Adrenal gland (tissue), 19 donors: ENCODE measurements around the gene MIER1. TPM values are rescaled to one million over a fixed set of nuclear protein-coding genes. Genes with fewer than 3 reads are reported as not detected.
A peak's percentile ranks its signal among the peaks of the same experiment; 100 is the strongest.

Experiments used
- DNase-seq, 7 donors: peaks; one replicate each; pipeline ENCODE4 v3.0.0-alpha.2; 2019 to 2020
- H3K27ac ChIP-seq, 5 donors: fragments of 200-600 bp; sonication (generic) in 4 of 5; 1 replicate in 3 of 5; 2 replicates in 2 of 5; pipeline versions ENCODE4 v1.5.1 to v1.8.0; 2016 to 2020; ENCODE audit warnings: mild to moderate bottlenecking in 1 of 5
- H3K27me3 ChIP-seq: fragments of 200-600 bp; 2 replicates; pipeline ENCODE4 v1.8.0; 2021
- H3K36me3 ChIP-seq, 2 donors: fragments of 200-600 bp; replicated peaks in 1 of 2; 1 replicate in 1 of 2; 2 replicates in 1 of 2; pipeline versions ENCODE4 v1.5.1 to v1.8.0; 2018 to 2022
- H3K4me1 ChIP-seq, 2 donors: fragments of 200-600 bp; replicated peaks in 1 of 2; 1 replicate in 1 of 2; 2 replicates in 1 of 2; pipeline versions ENCODE4 v1.5.1 to v1.8.0; 2018 to 2021
- H3K4me3 ChIP-seq, 4 donors: fragments of 200-600 bp; sonication (generic) in 3 of 4; one replicate each; pipeline ENCODE4 v1.5.1; 2016 to 2018
- H3K9me3 ChIP-seq, 3 donors: fragments of 200-600 bp; sonication (generic) in 1 of 3; replicated peaks in 1 of 3; 1 replicate in 2 of 3; 2 replicates in 1 of 3; pipeline versions ENCODE4 v1.5.1 to v1.8.0; 2016 to 2021
- CTCF ChIP-seq, 6 experiments: fragments of 450-650 bp in 4 of 6; fragments of 200-600 bp in 2 of 6; sonication (generic) in 1 of 6; IDR thresholded peaks; 1 replicate in 5 of 6; 2 replicates in 1 of 6; pipeline versions ENCODE4 v1.5.1 to v1.8.0; 2016 to 2021; ENCODE audit warnings: antibody characterized with exemption in 6 of 6, mild to moderate bottlenecking in 2 of 6, moderate library complexity in 1 of 6
- POLR2A ChIP-seq, 2 donors: fragments of 450-650 bp; IDR thresholded peaks; one replicate each; pipeline ENCODE4 v1.6.1; 2017; ENCODE audit warnings: antibody characterized with exemption in 2 of 2, mild to moderate bottlenecking in 2 of 2, moderate library complexity in 1 of 2
- WGBS, 4 donors: extraction: QIAGEN DNeasy Blood & Tissue Kit in 2 of 4; methylation state at CpG; one replicate each; pipeline versions ENCODE4 v1.1.5 to v1.1.7; 2013 to 2017; 5-methylcytosine and 5-hydroxymethylcytosine counted together
- intact Hi-C, 2 donors: fragments of 100-400 bp; cut with DNase I; formaldehyde crosslinking; loops; one replicate each; pipeline versions ENCODE4 v1.14.1 to v1.15.0; 2022 to 2023
- long read RNA-seq, 10 donors: library from polyadenylated mRNA in 3 of 10; unstranded in 2 of 10; stranded (forward) in 1 of 10; transcript quantifications; one replicate each; pipeline ENCODE4 v2.0.0 and lab custom pipeline, GENCODE V29; 2021 to 2026
- polyA plus RNA-seq, 3 donors: library from polyadenylated mRNA; stranded (reverse); fragments of 200-250 nt in 2 of 3; fragments of 350-450 nt in 1 of 3; fragmentation: Illumina TruSeq in 1 of 3; extraction: RNeasy Lipid Tissue Mini Kit (QIAGEN cat#74804) in 1 of 3; gene quantifications; one replicate each; pipeline ENCODE4 v1.2.3, GENCODE V29; 2013 to 2014
- total RNA-seq, 9 donors: library from RNA; depleted of rRNA in 4 of 9; stranded (reverse); fragments of >200 nt in 4 of 9; fragments of 120-200 nt in 1 of 9; fragmentation: NEBNext Ultra II Directional in 1 of 9; extraction: Animal tissue kit (Norgen Biotek cat#: 25700) in 1 of 9; gene quantifications; one replicate each; pipeline versions ENCODE4 v1.1.0 to v1.2.4, GENCODE V29; 2013 to 2023
- donor health status: healthy with polysubstance abuse.
- donor health status: Bipolar disorder and iron deficiency.
- donor health status: DM: yes; HTN: yes; CAD: no.
- donor health status: DM: no; HTN: no; CAD: no.
- donor health status: DM: no; HTN: no; CAD: no.
- donor health status: DM: yes; HTN: yes; CAD: no.

MIER1 gene
- total RNA-seq (10 to 100 TPM; 16.1 to 62.9 (median 38.7) TPM), polyA plus RNA-seq (10 to 100 TPM; 13.0 to 34.2 (median 21.6) TPM)
- long read RNA-seq, donor 1, full-length matches to known transcripts = 1 of 1 reads
- long read RNA-seq, donor 1, partial matches to known transcripts = 0 of 1 reads
- long read RNA-seq, donor 1, other reads (novel, unspliced or antisense) = 0 of 1 reads
- long read RNA-seq, donor 2 = 0 reads
- long read RNA-seq, donor 3, full-length matches to known transcripts = 2 of 2 reads
- long read RNA-seq, donor 3, partial matches to known transcripts = 0 of 2 reads
- long read RNA-seq, donor 3, other reads (novel, unspliced or antisense) = 0 of 2 reads
- long read RNA-seq, donor 4, full-length matches to known transcripts = 1 of 24 reads
- long read RNA-seq, donor 4, partial matches to known transcripts = 13 of 24 reads
- long read RNA-seq, donor 4, other reads (novel, unspliced or antisense) = 10 of 24 reads
- long read RNA-seq, donor 5, full-length matches to known transcripts = 2 of 12 reads
- long read RNA-seq, donor 5, partial matches to known transcripts = 4 of 12 reads
- long read RNA-seq, donor 5, other reads (novel, unspliced or antisense) = 6 of 12 reads
- long read RNA-seq, donor 6, full-length matches to known transcripts = 1 of 30 reads
- long read RNA-seq, donor 6, partial matches to known transcripts = 17 of 30 reads
- long read RNA-seq, donor 6, other reads (novel, unspliced or antisense) = 12 of 30 reads
- long read RNA-seq, donor 7, partial matches to known transcripts = 0 of 3 reads
- long read RNA-seq, donor 7, other reads (novel, unspliced or antisense) = 0 of 3 reads
- long read RNA-seq, donor 8, full-length matches to known transcripts = 2 of 2 reads
- long read RNA-seq, donor 8, partial matches to known transcripts = 0 of 2 reads
- long read RNA-seq, donor 8, other reads (novel, unspliced or antisense) = 0 of 2 reads
- long read RNA-seq, donor 9 = 0 reads
- long read RNA-seq, donor 10, full-length matches to known transcripts = 1 of 1 reads
- long read RNA-seq, donor 10, partial matches to known transcripts = 0 of 1 reads
- long read RNA-seq, donor 10, other reads (novel, unspliced or antisense) = 0 of 1 reads

- DNase-seq = peak; percentile 97 to 99 (median 98)
- Histone ChIP-seq H3K27me3 (no peaks in the 10 kb centered on the region), H3K4me1 (peaks cover 7 to 60% of the 10 kb centered on the region in 2 donors), H3K4me3 (peak within 1 kb of the TSS; percentile 43 to 87 (median 75)), H3K36me3 (no peaks in the 10 kb centered on the region), H3K9me3 (no peaks in the 10 kb centered on the region), H3K27ac (peak within 1 kb of the TSS; percentile 61 to 88 (median 82))
- 0 to 2% (median 0%) methylated on average over 7 to 64 of the region's 64 CpGs for WGBS, 4 donors
- TF ChIP-seq POLR2A (IDR thresholded peaks at IDR 0.05) (peak; percentile 51 to 86), CTCF (IDR thresholded peaks at IDR 0.05) (peak in 5 of 6 experiments; percentile 28 to 64 (median 51))
- intact Hi-C loops = no loop called here
Measured at GRCh38 chr1:66924756-66925557, at the start of gene MIER1, which contains the start of gene DNAI4. TSS of gene MIER1 (plus strand) at chr1:66924990. CDS start at chr1:66925029, 39 bp downstream. TSS of gene DNAI4 (minus strand) at chr1:66924856. CDS start at chr1:66924831, 25 bp downstream.

- Histone ChIP-seq H3K27ac (no peak overlapping the region), H3K27me3 (no peaks in the 10 kb centered on the region), H3K4me3 (no peak overlapping the region), H3K36me3 (no peaks in the 10 kb centered on the region), H3K9me3 (peaks cover 0 to 6% (median 4%) of the 10 kb centered on the region in 3 donors), H3K4me1 (no peaks in the 10 kb centered on the region)
- 73 to 85% (median 79%) methylated on average over 1 of the region's 1 CpG for WGBS, 4 donors
- intact Hi-C loops = no loop called here
- TF ChIP-seq POLR2A (IDR thresholded peaks at IDR 0.05) (no peak), CTCF (IDR thresholded peaks at IDR 0.05) (no peak)
- DNase-seq = no peak
Measured at GRCh38 chr1:66876664-66877063, 48.1 kb upstream of the MIER1 start.

GRCh38 chr1:66889030-66889429 is 35.8 kb upstream of the MIER1 start:
- Histone ChIP-seq H3K27ac (no peak overlapping the region), H3K36me3 (no peaks in the 10 kb centered on the region), H3K9me3 (no peaks in the 10 kb centered on the region), H3K4me3 (no peak overlapping the region), H3K27me3 (no peaks in the 10 kb centered on the region), H3K4me1 (no peaks in the 10 kb centered on the region)
- intact Hi-C loops = no loop called here
- DNase-seq = no peak
- no peak for TF ChIP-seq CTCF (IDR thresholded peaks at IDR 0.05)
- no peak for TF ChIP-seq POLR2A (IDR thresholded peaks at IDR 0.05)
- WGBS, 4 donors = 97 to 98% (median 98%) methylated on average over 1 of the region's 1 CpG
